NT2/D1 (cell line): Measurements from ENCODE around the gene ANKRD31.

ENCODE experiments used
- DNase-seq: peaks from one replicate; pipeline ENCODE4 v3.0.0-alpha.2; 2011; ENCODE audit warnings: low read depth, low spot score
- H3K27me3 ChIP-seq: 2 replicates; pipeline ENCODE4 v1.6.0; 2011; ENCODE audit warnings: mild to moderate bottlenecking; ENCODE audit not compliant: insufficient read length, insufficient read depth
- H3K36me3 ChIP-seq: 2 replicates; pipeline ENCODE4 v1.6.1; 2011; ENCODE audit warnings: mild to moderate bottlenecking, low read length, mixed read lengths; ENCODE audit not compliant: insufficient read depth, insufficient read length
- H3K4me1 ChIP-seq: 2 replicates; pipeline ENCODE4 v1.5.1; 2011; ENCODE audit not compliant: insufficient read depth, insufficient read length
- H3K4me3 ChIP-seq: 2 replicates; pipeline ENCODE4 v1.5.1; 2011; ENCODE audit warnings: low read depth; ENCODE audit not compliant: insufficient read length
- H3K9ac ChIP-seq: 2 replicates; pipeline ENCODE4 v1.6.0; 2011; ENCODE audit warnings: low read depth; ENCODE audit not compliant: insufficient read length
- H3K9me3 ChIP-seq: 2 replicates; pipeline ENCODE4 v1.5.1; 2011; ENCODE audit warnings: mild to moderate bottlenecking, low read length; ENCODE audit not compliant: insufficient read depth
- SUZ12 ChIP-seq: IDR thresholded peaks from 2 replicates; pipeline ENCODE4 v1.6.1; 2011; ENCODE audit not compliant: insufficient read length, insufficient read depth; ENCODE audit errors: extremely low read depth
- YY1 ChIP-seq: IDR thresholded peaks from 2 replicates; pipeline ENCODE4 v1.6.1; 2011; ENCODE audit not compliant: insufficient read length, insufficient read depth
- ZNF274 ChIP-seq: IDR thresholded peaks from 2 replicates; pipeline ENCODE4 v1.6.1; 2011; ENCODE audit warnings: mild to moderate bottlenecking, low read depth, low read length

The ANKRD31 gene

GRCh38 chr5:75078027-75078426, 158.7 kb downstream of the ANKRD31 start:
- no peak overlapping the region for H3K4me3 ChIP-seq
- DNase-seq = no peak
- no peaks in the 10 kb centered on the region for H3K27me3 ChIP-seq
- no peaks in the 10 kb centered on the region for H3K9me3 ChIP-seq
- no peak for TF ChIP-seq SUZ12
- TF ChIP-seq YY1 = no peak
- TF ChIP-seq ZNF274 = no peak
- no peaks in the 10 kb centered on the region for H3K36me3 ChIP-seq
- H3K4me1 ChIP-seq = no peaks in the 10 kb centered on the region
- no peak overlapping the region for H3K9ac ChIP-seq

GRCh38 chr5:75072061-75072460, 164.6 kb downstream of the ANKRD31 start:
- H3K27me3 ChIP-seq = no peaks in the 10 kb centered on the region
- TF ChIP-seq YY1 = no peak
- no peak for TF ChIP-seq ZNF274
- TF ChIP-seq SUZ12 = no peak
- H3K9me3 ChIP-seq = no peaks in the 10 kb centered on the region
- H3K36me3 ChIP-seq = no peaks in the 10 kb centered on the region
- no peak for DNase-seq
- H3K4me1 ChIP-seq = no peaks in the 10 kb centered on the region
- H3K9ac ChIP-seq = no peak overlapping the region
- no peak overlapping the region for H3K4me3 ChIP-seq

GRCh38 chr5:75071100-75071499, 165.6 kb downstream of the ANKRD31 start:
- Histone ChIP-seq H3K4me1 (no peaks in the 10 kb centered on the region), H3K27me3 (no peaks in the 10 kb centered on the region), H3K4me3 (no peak overlapping the region), H3K36me3 (no peaks in the 10 kb centered on the region), H3K9ac (no peak overlapping the region), H3K9me3 (no peaks in the 10 kb centered on the region)
- TF ChIP-seq YY1 (no peak), SUZ12 (no peak), ZNF274 (no peak)
- DNase-seq = no peak

- no peak overlapping the region for H3K9ac ChIP-seq
- no peaks in the 10 kb centered on the region for H3K36me3 ChIP-seq
- no peaks in the 10 kb centered on the region for H3K27me3 ChIP-seq
- H3K4me1 ChIP-seq = no peaks in the 10 kb centered on the region
- no peak for DNase-seq
- H3K9me3 ChIP-seq = no peaks in the 10 kb centered on the region
- TF ChIP-seq ZNF274 (no peak), SUZ12 (no peak), YY1 (no peak)
- H3K4me3 ChIP-seq = no peak overlapping the region
These were observed 169.2 kb downstream of the ANKRD31 start for GRCh38 chr5:75067434-75067833.

- Histone ChIP-seq H3K27me3 (no peaks in the 10 kb centered on the region), H3K4me3 (no peak overlapping the region), H3K4me1 (no peaks in the 10 kb centered on the region), H3K9ac (no peak overlapping the region), H3K36me3 (no peaks in the 10 kb centered on the region), H3K9me3 (no peaks in the 10 kb centered on the region)
- TF ChIP-seq ZNF274 (no peak), YY1 (no peak), SUZ12 (no peak)
- DNase-seq = no peak
These were observed 173.7 kb downstream of the ANKRD31 start for GRCh38 chr5:75062925-75063531.

- no peak for DNase-seq
- H3K27me3 ChIP-seq = no peaks in the 10 kb centered on the region
- H3K9me3 ChIP-seq = no peaks in the 10 kb centered on the region
- TF ChIP-seq ZNF274 (no peak), YY1 (no peak), SUZ12 (no peak)
- no peaks in the 10 kb centered on the region for H3K4me1 ChIP-seq
- H3K9ac ChIP-seq = no peak overlapping the region
- no peaks in the 10 kb centered on the region for H3K36me3 ChIP-seq
- H3K4me3 ChIP-seq = no peak overlapping the region
These were observed 176.6 kb downstream of the ANKRD31 start for GRCh38 chr5:75059912-75060545.

- H3K27me3 ChIP-seq = peaks cover 5% of the 10 kb centered on the region
- H3K4me1 ChIP-seq = no peaks in the 10 kb centered on the region
- no peak for DNase-seq
- no peak overlapping the region for H3K9ac ChIP-seq
- H3K4me3 ChIP-seq = no peak overlapping the region
- no peaks in the 10 kb centered on the region for H3K36me3 ChIP-seq
- TF ChIP-seq ZNF274 = no peak
- no peak for TF ChIP-seq SUZ12
- TF ChIP-seq YY1 = no peak
- H3K9me3 ChIP-seq = no peaks in the 10 kb centered on the region
These were observed 177.6 kb downstream of the ANKRD31 start for GRCh38 chr5:75058986-75059535.

GRCh38 chr5:75057561-75057960, 179.1 kb downstream of the ANKRD31 start:
- TF ChIP-seq YY1 = no peak
- TF ChIP-seq ZNF274 = no peak
- TF ChIP-seq SUZ12 = no peak
- Histone ChIP-seq H3K27me3 (peaks cover 7% of the 10 kb centered on the region), H3K36me3 (no peaks in the 10 kb centered on the region), H3K4me3 (no peak overlapping the region), H3K4me1 (no peaks in the 10 kb centered on the region), H3K9me3 (no peaks in the 10 kb centered on the region), H3K9ac (no peak overlapping the region)
- DNase-seq = no peak
